ENCODE measurements around the gene DCAF6. TPM values are rescaled to one million over a fixed set of nuclear protein-coding genes. Genes with fewer than 3 reads are reported as not detected.
"Not testable (repeated sequence)": the region's sequence is repeated elsewhere in the genome, so short reads cannot be mapped to it uniquely, and the experiment has no call there.

The DCAF6 gene
- total RNA-seq, result 10 to 100 TPM; 76.7 to 95.7 (median 84.7) TPM

DNA sequence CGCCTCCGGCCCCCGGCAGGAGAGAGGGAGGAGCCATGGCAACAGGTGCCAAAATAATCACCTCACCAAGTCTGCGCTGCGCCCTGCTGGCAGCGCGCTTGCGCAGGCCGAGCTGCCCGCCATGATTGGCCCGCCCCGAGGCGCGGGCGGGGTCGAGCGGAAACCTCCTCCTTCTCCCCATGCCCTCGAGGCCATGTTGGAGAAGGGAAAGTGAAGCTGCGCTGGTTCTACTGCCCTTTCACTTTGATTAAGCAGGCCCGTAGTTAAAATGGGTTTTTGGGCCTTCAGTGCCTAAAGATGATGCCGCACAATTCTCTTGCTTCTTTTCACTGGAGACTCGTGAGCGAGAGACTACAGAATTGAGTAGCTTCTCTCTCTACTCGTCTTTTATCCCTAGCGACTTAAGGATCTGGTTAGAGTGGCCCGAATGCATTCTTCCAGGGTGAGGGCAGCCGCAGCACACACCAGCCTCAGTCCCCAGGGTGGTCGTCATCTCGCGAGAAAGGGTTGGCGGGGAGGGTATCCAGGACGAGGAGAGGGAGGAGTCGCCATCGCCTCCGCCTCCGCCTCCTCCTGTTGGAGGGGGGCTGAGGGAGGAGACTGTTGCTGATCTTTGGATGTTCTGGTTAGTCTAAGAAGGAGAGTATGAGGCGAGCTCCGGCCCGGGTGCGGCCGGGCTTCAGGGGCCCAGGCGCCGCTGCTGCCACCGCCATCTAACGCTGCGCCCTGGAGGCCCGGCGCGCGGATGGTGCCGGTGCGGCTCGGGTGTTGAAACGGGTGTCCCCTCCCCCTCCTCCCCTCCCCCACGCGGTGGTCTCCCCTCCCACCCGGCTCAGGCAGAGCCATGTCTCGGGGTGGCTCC, at the start of gene DCAF6:
DCAF6 (plus strand) TSS at position 616 of the 862 bp plus-strand sequence; CDS start at position 845, 229 bp downstream.
- Histone ChIP-seq H3K27ac (peak within 1 kb of the TSS; percentile 98), H3K4me1 (peaks cover 0 to 15% of the 10 kb centered on the region in 2 donors), H3K9me3 (no peaks in the 10 kb centered on the region), H3K27me3 (no peaks in the 10 kb centered on the region), H3K36me3 (no peaks in the 10 kb centered on the region), H3K4me3 (peak within 1 kb of the TSS; percentile 87 to 97 (median 94))
- TF ChIP-seq, protein P1, sequence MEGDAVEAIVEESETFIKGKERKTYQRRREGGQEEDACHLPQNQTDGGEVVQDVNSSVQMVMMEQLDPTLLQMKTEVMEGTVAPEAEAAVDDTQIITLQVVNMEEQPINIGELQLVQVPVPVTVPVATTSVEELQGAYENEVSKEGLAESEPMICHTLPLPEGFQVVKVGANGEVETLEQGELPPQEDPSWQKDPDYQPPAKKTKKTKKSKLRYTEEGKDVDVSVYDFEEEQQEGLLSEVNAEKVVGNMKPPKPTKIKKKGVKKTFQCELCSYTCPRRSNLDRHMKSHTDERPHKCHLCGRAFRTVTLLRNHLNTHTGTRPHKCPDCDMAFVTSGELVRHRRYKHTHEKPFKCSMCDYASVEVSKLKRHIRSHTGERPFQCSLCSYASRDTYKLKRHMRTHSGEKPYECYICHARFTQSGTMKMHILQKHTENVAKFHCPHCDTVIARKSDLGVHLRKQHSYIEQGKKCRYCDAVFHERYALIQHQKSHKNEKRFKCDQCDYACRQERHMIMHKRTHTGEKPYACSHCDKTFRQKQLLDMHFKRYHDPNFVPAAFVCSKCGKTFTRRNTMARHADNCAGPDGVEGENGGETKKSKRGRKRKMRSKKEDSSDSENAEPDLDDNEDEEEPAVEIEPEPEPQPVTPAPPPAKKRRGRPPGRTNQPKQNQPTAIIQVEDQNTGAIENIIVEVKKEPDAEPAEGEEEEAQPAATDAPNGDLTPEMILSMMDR (IDR thresholded peaks at IDR 0.05), result no peak
- TF ChIP-seq POLR2AphosphoS5 (IDR thresholded peaks at IDR 0.05) (peak; percentile 35 to 91 (median 86)), POLR2A (IDR thresholded peaks at IDR 0.05) (peak; percentile 88)
- DNase-seq (ENCODE audit: low spot score in 2 of 2), result peak; percentile 95 to 97
- intact Hi-C loops (cut with DNase I; ENCODE audit: low total_unique reads), result no loop called here

- H3K4me1 ChIP-seq; intact Hi-C loops (cut with DNase I; ENCODE audit: low total_unique reads); H3K27me3 ChIP-seq; H3K9me3 ChIP-seq; DNase-seq (ENCODE audit: low spot score in 2 of 2); H3K4me3 ChIP-seq; H3K27ac ChIP-seq; H3K36me3 ChIP-seq: not testable (repeated sequence)
Observed at GRCh38 chr1:167887187-167887586, 49.3 kb upstream of the DCAF6 start.

DNA sequence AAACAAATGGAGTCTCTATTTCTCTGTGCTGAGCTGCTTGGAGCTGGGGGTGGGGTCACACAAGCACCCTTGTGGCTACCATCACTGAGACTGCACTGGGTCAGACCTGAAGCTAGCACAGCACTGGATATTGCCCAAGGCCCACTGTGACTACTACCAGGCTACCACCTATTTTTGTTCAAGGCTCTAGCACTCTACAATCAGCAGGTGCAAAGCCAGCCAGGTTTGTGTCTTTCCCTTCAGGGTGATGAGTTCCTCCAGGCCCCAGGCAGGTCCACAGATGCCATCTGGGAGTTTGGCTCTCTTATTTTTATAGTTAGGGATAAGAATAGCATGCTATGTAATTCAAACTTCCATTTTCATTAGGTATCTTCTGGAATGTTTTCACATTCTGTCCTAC, 46.1 kb upstream of the DCAF6 start:
- H3K4me3 ChIP-seq, result no peak overlapping the region
- no peak overlapping the region for H3K27ac ChIP-seq
- no peaks in the 10 kb centered on the region for H3K4me1 ChIP-seq
- intact Hi-C loops (cut with DNase I; ENCODE audit: low total_unique reads), result no loop called here
- H3K36me3 ChIP-seq, result no peaks in the 10 kb centered on the region
- no peak for DNase-seq (ENCODE audit: low spot score in 2 of 2)
- H3K27me3 ChIP-seq, result no peaks in the 10 kb centered on the region
- TF ChIP-seq POLR2A (IDR thresholded peaks at IDR 0.05) (no peak), POLR2AphosphoS5 (IDR thresholded peaks at IDR 0.05) (no peak)
- TF ChIP-seq, protein P1 (IDR thresholded peaks at IDR 0.05), result no peak
- no peaks in the 10 kb centered on the region for H3K9me3 ChIP-seq

GRCh38 chr1:167893798-167894197, 42.7 kb upstream of the DCAF6 start:
- Histone ChIP-seq H3K36me3 (no peaks in the 10 kb centered on the region), H3K4me3 (no peak overlapping the region), H3K27ac (no peak overlapping the region), H3K4me1 (no peaks in the 10 kb centered on the region), H3K27me3 (no peaks in the 10 kb centered on the region), H3K9me3 (no peaks in the 10 kb centered on the region)
- no peak for DNase-seq (ENCODE audit: low spot score in 2 of 2)
- intact Hi-C loops (cut with DNase I; ENCODE audit: low total_unique reads), result no loop called here
- TF ChIP-seq POLR2AphosphoS5 (IDR thresholded peaks at IDR 0.05), result no peak
- no peak for TF ChIP-seq POLR2A (IDR thresholded peaks at IDR 0.05)
- TF ChIP-seq, protein P1 (IDR thresholded peaks at IDR 0.05), result no peak

DNA sequence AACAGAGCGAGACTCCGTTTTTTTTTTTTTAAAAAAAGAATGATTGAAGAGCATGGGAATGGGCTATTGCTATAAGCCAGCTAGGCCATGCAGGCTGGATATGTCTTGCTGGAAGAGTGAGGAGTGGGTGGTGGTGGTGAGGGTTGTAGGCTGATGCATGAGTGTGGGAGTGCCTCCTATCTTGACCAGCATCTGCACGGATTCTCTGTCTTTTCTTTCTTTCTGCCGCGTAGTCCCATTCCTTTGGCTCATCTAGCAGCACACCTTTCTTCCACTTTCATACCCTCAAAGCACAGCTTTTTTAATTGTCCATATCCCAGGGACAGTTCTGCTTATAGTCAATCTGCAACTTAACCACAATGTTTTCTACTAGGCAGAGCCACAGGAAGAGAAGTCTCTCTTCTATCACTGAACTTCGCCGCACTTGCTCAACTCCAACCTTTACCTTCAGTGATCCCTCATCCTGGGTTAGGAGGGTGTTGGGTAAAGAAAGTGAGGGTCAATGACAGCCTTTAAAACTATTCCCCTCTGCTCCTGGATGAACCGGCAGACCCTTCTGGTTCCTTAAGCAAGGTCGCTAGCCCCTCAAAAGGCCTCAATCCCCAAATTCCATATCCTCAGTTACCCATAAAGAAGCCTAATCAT, 37.8 kb upstream of the DCAF6 start:
- H3K36me3 ChIP-seq, result no peaks in the 10 kb centered on the region
- intact Hi-C loops (cut with DNase I; ENCODE audit: low total_unique reads), result no loop called here
- no peak overlapping the region for H3K27ac ChIP-seq
- no peak for DNase-seq (ENCODE audit: low spot score in 2 of 2)
- H3K27me3 ChIP-seq, result no peaks in the 10 kb centered on the region
- H3K4me1 ChIP-seq, result no peaks in the 10 kb centered on the region
- H3K4me3 ChIP-seq, result no peak overlapping the region
- TF ChIP-seq POLR2A (IDR thresholded peaks at IDR 0.05) (no peak), POLR2AphosphoS5 (IDR thresholded peaks at IDR 0.05) (no peak)
- TF ChIP-seq, protein P1 (IDR thresholded peaks at IDR 0.05), result no peak
- no peaks in the 10 kb centered on the region for H3K9me3 ChIP-seq
